PFSK-1 (cell line): ENCODE results near the gene WFS1.

Source experiments
- FOXP2 ChIP-seq: optimal IDR thresholded peaks from 2 replicates; pipeline ENCODE3; 2011; ENCODE audit warnings: borderline replicate concordance, control low read depth, inconsistent platforms; ENCODE audit not compliant: insufficient read depth; ENCODE audit errors: extremely low read length, extremely low read depth
- POLR2AphosphoS5 ChIP-seq: IDR thresholded peaks from 2 replicates; pipeline ENCODE4 v1.6.1; 2012; ENCODE audit warnings: low read depth, mild to moderate bottlenecking, control low read depth, low read length, moderate library complexity
- REST ChIP-seq, 2 experiments: IDR thresholded peaks; 2 replicates each; pipeline versions ENCODE4 v1.6.1 to v1.8.0; 2011 to 2012; ENCODE audit warnings: low read depth in 2 of 2, low read length in 2 of 2, control low read depth in 1 of 2, inconsistent platforms in 1 of 2, mild to moderate bottlenecking in 1 of 2, moderate library complexity in 1 of 2; ENCODE audit not compliant: insufficient read depth in 1 of 2
- SIN3A ChIP-seq: IDR thresholded peaks from 2 replicates; pipeline ENCODE4 v1.6.1; 2012; ENCODE audit warnings: mild to moderate bottlenecking, low read length, moderate library complexity, borderline replicate concordance; ENCODE audit not compliant: insufficient read depth
- TAF1 ChIP-seq: IDR thresholded peaks from 2 replicates; pipeline ENCODE4 v1.6.1; 2012; ENCODE audit warnings: low read length, control low read depth, borderline replicate concordance; ENCODE audit not compliant: insufficient read depth

Gene WFS1

GRCh38 chr4:6265546-6265945 lies 4.1 kb upstream of the WFS1 start:
- TF ChIP-seq POLR2AphosphoS5 (no peak), SIN3A (no peak), REST (IDR thresholded peaks at IDR 0.05; ENCODE audit: insufficient read depth in 1 of 2, low read depth in 2 of 2, low read length in 2 of 2) (no peak), TAF1 (no peak), FOXP2 (no peak)

DNA sequence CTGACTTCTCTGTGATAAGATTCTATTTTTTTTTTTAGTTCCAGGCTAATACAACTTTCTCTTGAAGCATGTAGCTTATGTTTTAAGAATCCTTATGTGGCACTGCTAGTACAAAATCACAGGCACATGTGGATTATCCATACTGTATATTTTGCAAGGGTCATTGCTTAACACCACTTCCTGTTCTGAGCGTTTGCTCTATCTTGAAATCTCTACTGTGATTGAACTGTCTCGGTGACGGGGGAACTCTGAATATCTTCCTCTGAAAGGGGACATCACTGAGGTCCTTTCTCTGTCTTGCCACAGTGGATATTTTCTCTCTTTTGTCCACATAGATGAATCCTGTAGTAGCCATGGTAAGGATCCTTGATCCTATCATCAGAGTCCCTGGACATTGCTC lies 2.1 kb upstream of the WFS1 start:
- TF ChIP-seq REST (IDR thresholded peaks at IDR 0.05; ENCODE audit: insufficient read depth in 1 of 2, low read depth in 2 of 2, low read length in 2 of 2) (no peak), TAF1 (no peak), SIN3A (no peak), FOXP2 (no peak), POLR2AphosphoS5 (no peak)

DNA sequence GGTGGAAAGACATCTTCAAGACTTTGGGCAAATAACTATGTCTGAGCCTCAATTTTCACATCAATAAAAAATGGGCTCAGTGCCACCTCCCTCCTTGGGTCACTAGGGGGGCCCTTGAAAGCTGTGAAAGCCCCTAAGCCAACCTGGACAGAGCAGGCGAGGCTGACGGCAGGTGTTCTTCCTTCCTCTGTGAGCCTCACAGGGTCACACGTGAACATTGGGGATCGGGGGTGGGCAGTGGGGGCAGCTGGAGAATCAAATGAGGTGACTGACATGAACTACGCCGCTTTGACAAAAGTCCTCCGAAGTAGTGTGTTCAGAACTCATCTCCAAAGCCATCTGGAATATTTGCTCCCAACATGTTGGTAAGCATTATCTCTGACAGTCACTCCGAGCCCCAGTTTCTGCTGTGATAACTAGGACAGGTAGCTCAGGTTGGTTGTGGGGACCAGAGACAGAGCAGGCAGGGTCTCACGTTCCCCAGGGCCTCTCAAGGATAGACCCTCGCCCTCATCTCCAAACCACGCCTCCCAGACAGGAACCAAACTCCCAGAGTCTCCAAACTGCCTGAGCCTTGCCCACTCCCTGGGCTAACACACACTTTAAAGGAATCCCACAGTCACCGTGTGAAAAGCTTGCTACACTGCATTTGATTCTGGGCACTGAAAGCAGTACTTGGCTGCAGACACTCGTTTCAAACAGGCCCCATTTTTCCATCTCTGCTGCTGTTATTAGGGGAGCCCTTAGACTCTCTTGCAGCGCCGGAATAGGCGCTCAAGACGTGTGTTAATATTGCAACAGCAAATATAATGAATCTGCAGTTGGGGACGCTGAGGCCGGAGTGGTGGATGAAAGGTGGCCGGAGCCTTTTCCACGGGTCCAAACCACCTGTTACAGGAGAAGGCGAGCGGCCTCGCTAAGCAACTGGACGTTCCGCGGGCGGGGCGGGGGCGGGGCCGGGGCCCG lies 717 bp upstream of the WFS1 start:
- TF ChIP-seq TAF1 (no peak), REST (IDR thresholded peaks at IDR 0.05; ENCODE audit: insufficient read depth in 1 of 2, low read depth in 2 of 2, low read length in 2 of 2) (no peak), SIN3A (no peak)

DNA sequence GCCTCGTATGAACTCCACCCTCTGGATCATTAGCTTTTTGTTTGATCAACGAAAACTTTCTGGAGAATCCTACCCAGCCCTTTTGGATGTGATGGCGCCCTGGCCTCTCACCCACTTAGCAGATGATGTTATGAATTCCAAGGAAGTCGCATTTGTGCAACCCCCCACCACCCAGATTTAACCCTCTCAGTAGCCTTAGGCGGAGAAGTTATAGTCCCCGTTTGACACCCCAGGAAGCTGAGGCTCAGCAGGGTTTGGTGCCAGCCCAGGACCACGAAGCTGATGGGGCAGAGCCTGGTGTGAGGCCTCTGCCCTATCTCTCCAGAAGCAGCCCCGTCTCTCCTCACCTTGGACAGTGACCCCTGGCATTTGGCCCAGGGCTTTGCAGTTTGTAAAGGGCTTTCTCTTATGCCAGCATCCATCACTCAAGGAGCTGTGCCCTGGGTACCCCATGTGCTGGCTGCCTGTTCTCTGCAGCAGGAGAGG lies 1.0 kb downstream of the WFS1 start:
- TF ChIP-seq REST (IDR thresholded peaks at IDR 0.05; ENCODE audit: insufficient read depth in 1 of 2, low read depth in 2 of 2, low read length in 2 of 2): no peak
- TF ChIP-seq FOXP2: no peak

DNA sequence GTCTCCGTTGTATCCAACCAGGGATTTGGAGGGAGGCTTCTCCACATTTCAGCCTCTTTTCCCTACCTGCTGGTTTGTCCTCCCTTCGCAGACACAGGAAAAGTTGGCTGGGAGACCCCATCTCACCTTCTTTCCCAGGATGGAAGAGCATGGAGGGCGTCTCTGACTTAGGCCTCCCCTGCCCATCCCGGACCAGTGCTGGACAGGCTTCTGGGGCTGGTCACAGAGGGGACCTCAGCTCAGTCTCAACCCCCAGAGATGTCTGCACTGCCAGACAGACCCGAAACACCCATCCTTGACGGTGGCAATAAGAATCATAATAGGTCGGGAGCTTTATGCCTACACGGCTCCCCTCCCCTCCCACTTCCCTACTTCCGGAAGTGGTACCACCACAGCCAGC lies 1.6 kb downstream of the WFS1 start:
- TF ChIP-seq SIN3A (no peak), FOXP2 (no peak), REST (IDR thresholded peaks at IDR 0.05; ENCODE audit: insufficient read depth in 1 of 2, low read depth in 2 of 2, low read length in 2 of 2) (no peak), POLR2AphosphoS5 (no peak), TAF1 (no peak)
